GM18502 (cell line): ENCODE results near the gene CSAD.
"Not testable (repeated sequence)": the region's sequence is repeated elsewhere in the genome, so short reads cannot be mapped to it uniquely, and the experiment has no call there.

Experiments used
- ATAC-seq: cut with Tn5 transposase; IDR thresholded peaks from one replicate; pipeline ENCODE4 v1.9.1; 2021; ENCODE audit warnings: mild to moderate bottlenecking; ENCODE audit not compliant: unreplicated experiment, poor library complexity

CSAD gene

DNA sequence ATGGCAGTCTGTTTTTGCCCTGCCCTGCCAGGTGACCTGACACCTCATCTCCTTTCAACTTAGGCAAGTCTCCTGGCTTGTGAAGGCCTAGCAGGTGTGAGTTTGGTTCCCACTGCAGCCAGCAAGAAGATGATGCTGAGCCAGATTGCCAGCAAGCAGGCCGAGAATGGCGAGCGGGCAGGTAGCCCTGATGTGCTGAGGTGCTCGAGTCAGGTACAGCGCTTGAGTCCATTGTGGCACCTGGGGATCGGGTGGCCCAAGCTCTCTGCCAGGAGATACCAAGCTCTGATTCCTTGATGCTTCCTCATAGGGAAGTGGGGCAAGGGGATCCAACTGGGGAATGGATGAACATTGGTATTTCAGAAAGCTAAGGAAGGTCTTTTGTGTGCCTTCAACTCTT, 4.1 kb upstream of the CSAD start:
- no peak for ATAC-seq

DNA sequence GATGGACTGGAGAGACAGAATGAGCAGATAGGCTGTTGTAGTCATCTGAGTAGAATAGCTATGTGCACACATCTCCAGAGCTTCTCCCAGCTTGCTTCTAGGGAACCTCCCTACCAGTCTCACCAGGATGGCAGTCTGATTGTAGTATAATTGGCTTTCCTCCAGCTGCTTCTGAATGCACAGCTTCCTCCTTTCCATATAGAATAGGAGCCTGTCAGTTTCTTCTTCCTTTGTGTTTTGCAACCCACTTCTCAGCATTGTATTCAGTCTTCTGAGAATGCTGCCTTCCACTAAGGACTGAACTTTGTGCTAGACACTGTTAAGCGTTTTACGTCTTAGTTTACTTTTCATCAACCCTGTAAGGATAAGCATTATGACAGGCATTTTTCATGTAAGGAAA, 2.2 kb upstream of the CSAD start:
- ATAC-seq: no peak

DNA sequence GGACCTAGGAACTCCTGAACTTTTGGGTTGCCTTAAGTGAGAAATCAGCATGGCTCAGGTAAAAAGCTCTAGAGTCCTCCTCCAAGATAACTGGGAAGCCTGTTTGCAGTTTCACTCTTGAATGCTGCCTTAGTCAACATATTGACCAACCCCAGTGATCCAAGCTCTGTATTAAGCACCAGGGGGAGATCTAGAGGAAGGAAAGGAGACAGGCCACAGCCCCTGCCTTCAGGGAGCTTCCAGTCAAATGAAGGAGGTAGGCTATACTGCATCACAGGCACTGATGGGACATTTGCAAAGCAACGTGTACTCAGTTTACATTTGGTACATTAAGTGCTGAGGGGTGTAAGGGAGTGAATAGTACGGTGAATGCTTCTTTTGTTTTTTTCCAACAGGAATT, 1.2 kb upstream of the CSAD start:
- ATAC-seq: no peak

- peak; percentile 51 for ATAC-seq
Measured at GRCh38 chr12:53180931-53181645, 363 bp upstream of the CSAD start.

- peak; percentile 16 for ATAC-seq
Measured at GRCh38 chr12:53179687-53180219, 972 bp downstream of the CSAD start.

DNA sequence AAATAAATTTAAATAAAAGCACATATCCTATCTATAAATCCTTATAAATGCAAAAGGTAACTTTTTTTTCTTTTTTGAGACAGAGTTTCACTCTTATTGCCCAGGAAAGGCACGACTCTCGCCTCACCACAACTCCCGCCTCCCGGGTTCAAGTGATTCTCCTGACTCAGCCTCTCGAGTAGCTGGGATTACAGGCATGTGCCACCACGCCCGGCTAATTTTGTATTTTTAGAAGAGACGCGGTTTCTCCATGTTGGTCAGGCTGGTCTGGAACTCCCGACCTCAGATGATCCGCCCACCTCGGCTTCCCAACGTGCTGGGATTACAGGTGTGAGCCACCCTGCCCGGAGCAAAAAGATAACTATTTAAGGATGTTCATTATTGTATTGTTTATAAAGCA, 1.9 kb downstream of the CSAD start:
- not testable (repeated sequence) for ATAC-seq

DNA sequence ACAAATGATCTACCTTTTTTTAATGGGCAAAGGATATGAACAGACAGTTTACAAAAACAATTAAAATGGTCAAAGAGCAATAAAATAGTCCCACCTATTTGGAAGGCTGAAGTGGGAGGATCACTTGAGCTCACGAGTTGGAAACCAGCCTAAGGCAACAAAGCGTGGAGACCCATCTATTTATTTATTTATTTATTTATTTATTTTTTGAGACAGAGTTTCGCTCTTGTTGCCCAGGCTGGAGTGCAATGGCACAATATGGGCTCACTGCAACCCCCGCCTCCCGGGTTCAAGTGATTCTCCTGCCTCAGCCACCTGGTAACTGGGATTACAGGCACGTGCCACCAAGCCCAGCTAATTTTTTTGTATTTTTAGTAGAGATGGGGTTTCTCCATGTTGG, 3.3 kb downstream of the CSAD start:
- not testable (repeated sequence) for ATAC-seq

DNA sequence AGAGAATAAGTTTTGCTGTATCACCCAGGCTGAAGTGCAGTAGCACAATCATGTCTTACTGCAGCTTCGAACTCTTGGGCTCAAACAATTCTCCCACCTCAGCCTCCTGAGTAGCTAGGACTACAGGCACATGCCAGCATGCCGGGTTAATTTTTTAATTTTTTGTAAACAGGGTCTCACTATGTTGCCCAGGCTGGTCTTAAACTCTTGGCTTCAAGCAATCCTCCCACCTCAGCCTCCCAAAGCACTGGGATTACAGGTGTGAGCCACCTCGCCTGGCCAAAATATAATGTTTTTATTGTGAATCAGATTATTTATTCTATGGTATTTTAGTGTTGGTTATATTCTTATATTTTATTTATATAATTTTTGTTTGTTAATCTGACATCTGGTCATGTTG, 4.0 kb downstream of the CSAD start:
- no peak for ATAC-seq

GRCh38 chr12:53174881-53175491, 5.7 kb downstream of the CSAD start:
- ATAC-seq: no peak

- no peak for ATAC-seq
Measured at GRCh38 chr12:53173085-53173715, 7.5 kb downstream of the CSAD start.

DNA sequence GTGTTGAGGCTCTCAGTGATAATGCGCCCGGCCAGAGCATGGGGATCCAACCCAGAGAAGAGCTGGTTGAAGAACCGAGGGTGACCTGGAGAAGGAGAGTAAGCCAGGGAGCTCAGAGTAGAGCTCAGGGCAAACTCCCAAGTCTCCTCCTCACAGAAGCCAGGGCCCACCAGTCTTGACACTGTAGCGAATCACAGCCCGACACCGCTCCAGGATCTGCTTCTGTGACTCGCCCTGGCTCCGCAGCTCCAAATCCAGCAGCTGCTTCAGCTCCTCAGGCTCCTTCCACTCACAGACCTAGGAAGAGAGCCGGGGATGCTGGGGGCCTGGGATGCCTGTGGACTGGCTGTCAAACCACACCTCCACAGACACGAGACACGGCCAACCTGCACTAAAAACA, 8.4 kb downstream of the CSAD start:
- no peak for ATAC-seq

- ATAC-seq: no peak
Measured at GRCh38 chr12:53171725-53172329, 8.9 kb downstream of the CSAD start.

DNA sequence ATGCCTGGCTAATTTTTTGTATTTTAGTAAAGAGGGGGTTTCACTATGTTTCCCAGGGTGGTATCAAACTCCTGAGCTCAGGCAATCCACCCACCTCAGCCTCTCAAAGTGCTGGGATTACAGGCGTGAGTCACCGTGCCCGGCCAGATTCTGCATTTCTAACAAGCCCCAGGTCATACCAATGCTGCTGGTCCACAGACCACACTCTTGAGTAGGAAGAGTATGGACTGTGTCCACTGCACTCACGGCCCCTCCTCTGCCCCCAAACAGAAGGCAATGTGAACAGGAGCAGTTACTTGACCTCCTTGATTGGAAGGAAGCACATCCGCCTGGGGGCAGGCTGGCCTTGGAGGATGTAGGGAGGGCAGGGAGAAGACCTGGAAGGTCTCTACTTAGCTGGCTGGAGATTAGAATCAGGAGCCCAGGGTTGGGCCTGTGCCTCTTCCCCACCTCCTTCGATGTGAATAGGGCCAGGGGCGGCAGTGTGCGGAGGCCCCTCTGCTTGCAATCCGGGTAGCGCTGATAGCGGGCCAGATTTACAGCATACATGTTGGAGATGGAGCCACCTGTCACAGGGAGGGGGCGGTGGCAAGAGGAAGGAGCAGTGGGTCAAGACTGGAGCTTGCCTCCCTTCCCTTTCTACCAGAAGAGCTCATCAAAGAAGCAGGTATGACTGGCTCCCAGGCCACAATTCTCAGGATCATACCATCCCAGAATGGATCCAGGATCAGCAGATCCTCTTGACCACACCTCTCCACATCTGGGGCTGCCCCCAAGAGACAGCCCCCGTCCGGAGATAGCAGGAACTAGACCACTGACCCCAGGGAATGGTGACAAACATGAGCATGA, 9.6 kb downstream of the CSAD start:
- no peak for ATAC-seq

- ATAC-seq: no peak
Measured at GRCh38 chr12:53170215-53170614, 10.5 kb downstream of the CSAD start.

- ATAC-seq: no peak
Measured at GRCh38 chr12:53169644-53170043, 11.1 kb downstream of the CSAD start.

GRCh38 chr12:53166837-53167236, 13.9 kb downstream of the CSAD start:
- no peak for ATAC-seq

DNA sequence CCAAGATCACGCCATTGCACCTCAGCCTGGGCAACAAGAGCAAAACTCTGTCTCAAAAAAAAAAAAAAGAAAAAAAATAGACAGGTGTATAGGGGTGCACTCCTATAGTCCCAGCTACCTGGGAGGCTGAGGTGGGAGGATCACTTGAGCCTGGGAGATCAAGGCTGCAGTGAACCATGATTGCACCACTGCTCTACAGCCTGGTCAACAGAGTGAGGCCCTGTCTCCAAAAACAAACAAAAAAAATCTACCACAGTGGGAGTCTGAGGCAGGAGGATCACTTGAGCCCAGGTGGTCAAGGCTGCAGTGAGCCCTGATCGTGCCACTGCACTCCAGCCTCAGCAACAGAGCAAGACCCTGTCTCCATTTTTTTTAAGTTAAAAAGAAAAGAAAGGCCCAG, 17.7 kb downstream of the CSAD start:
- not testable (repeated sequence) for ATAC-seq

GRCh38 chr12:53161119-53161911, 19.4 kb downstream of the CSAD start:
- ATAC-seq: no peak

DNA sequence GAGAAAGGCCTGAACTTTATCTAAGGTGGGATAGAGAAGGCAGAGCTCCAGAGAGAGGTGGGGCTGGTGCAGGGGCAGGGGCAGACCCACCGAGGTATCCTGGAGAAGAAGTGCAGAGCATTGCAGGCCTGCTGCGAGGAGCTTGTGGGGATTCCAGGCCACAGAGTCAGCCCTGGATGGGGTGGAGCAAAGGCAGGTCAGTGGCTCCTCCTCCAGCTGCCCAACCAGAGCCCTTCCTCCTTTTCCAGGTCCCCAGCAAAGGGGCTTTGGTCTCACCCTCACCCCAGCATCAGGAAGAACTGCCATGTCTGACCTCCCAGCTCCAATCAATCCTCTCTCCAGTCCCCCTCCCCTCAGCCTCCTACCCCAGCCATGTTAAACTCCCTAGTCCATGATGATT, 20.1 kb downstream of the CSAD start:
- ATAC-seq: no peak
